ENCODE data around the gene LCE4A.
"Not testable (repeated sequence)": the region's sequence is repeated elsewhere in the genome, so short reads cannot be mapped to it uniquely, and the experiment has no call there.

LCE4A gene

GRCh38 chr1:152707860-152708259 is at the start of gene LCE4A:
Gene LCE4A, plus strand, starts transcription at chr1:152708160. Its CDS starts 916 bp downstream, at chr1:152709076.
- DNase-seq (ENCODE audit: low spot score): no peak

GRCh38 chr1:152658649-152659048 is 49.3 kb upstream of the LCE4A start:
- DNase-seq (ENCODE audit: low spot score): no peak

GRCh38 chr1:152663098-152663497 is 44.9 kb upstream of the LCE4A start, which contains the start of gene LCE2D:
Gene LCE2D, plus strand, starts transcription at chr1:152663380. Its CDS starts 726 bp downstream, at chr1:152664106.
- DNase-seq (ENCODE audit: low spot score): no peak

- not testable (repeated sequence) for DNase-seq (ENCODE audit: low spot score)
Observed at GRCh38 chr1:152666171-152666570, 41.8 kb upstream of the LCE4A start.

GRCh38 chr1:152667648-152668047 is 40.3 kb upstream of the LCE4A start:
- no peak for DNase-seq (ENCODE audit: low spot score)

- no peak for DNase-seq (ENCODE audit: low spot score)
Observed at GRCh38 chr1:152673016-152673415, 34.9 kb upstream of the LCE4A start.

DNA sequence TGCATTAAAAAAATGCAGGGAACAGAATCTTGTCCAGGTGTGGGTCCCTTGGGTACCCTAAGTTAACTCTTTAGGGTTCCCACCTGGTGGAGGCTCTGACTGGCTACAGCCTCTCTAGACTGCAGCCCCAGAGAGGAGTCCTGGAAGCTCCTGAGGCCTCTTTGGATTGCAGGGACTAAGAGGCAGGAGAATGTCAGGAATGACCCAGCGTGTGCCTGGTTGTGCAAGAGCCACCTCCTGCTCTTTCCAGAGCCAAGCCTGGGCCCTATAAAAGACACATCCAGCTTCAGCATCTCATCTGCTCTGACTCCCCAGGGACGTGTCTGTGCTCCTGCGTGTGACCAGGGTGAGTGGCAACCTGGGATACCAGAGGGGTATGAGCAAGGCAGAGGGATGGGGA is 33.0 kb upstream of the LCE4A start, which contains the start of gene LCE2C:
TSS of gene LCE2C (plus strand) at position 297 of the 400 bp plus-strand sequence. CDS start 737 bp downstream, outside the sequence.
- DNase-seq (ENCODE audit: low spot score): not testable (repeated sequence)

DNA sequence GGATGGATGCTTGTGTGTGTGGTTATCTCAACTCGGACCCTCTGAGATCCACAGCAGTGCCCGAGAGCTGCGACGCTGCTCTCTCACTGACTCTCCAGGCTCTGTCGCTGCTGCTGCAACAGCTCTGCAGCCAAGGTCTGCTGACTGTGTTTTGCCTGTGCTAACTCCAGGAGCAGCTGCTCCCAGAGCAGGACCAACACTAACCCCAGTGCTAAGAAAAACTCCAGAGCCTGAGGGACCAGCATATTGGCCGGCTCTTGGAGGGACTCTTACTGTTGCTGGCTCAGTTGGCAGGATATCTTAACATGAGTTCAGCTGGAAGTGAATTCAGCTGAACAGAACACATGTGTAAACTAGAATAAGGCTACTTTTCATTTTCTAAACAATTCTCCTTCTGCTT is 28.5 kb upstream of the LCE4A start:
- DNase-seq (ENCODE audit: low spot score): no peak

DNA sequence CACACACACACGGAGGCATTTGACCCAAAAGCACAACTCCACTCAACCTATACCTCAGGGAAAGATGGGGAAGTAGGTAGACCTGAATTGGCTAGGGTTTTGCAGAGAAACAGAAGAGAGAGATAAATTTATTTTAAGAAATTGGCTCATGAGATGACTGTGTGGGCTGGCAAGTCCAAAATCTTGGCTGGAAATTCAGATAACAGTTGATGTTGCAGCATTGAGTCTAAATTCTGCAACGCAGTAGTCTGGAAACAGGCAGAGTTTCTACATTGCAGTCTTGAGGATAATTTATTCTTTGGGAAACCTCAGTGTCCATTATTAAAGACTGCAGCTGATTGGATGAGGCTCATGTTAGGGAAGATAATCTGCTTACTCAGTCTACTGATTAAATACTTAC is 26.3 kb upstream of the LCE4A start:
- DNase-seq (ENCODE audit: low spot score): no peak

DNA sequence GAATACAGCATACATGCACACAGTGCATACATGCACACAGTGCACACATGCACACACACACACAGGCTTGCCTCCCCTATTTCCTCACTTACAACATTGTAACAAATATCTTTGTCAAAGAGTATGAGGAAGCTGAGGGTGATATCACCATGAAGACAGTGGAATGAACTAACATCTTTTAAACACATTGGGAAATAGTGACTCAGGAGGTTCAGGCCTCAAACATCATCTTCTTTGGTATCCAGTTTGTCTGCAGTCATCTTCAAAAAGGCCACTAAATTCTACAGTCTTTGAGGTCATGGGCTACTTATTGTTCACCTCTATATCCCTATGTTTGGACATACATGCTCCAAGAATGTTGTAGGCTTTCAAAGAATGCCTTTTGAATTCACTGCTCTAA is 24.1 kb upstream of the LCE4A start:
- DNase-seq (ENCODE audit: low spot score): no peak

- not testable (repeated sequence) for DNase-seq (ENCODE audit: low spot score)
Observed at GRCh38 chr1:152685823-152686222, 22.1 kb upstream of the LCE4A start, which contains the start of gene LCE2B. Gene LCE2B, plus strand, starts transcription at chr1:152686123. Its CDS starts 721 bp downstream, at chr1:152686844.

DNA sequence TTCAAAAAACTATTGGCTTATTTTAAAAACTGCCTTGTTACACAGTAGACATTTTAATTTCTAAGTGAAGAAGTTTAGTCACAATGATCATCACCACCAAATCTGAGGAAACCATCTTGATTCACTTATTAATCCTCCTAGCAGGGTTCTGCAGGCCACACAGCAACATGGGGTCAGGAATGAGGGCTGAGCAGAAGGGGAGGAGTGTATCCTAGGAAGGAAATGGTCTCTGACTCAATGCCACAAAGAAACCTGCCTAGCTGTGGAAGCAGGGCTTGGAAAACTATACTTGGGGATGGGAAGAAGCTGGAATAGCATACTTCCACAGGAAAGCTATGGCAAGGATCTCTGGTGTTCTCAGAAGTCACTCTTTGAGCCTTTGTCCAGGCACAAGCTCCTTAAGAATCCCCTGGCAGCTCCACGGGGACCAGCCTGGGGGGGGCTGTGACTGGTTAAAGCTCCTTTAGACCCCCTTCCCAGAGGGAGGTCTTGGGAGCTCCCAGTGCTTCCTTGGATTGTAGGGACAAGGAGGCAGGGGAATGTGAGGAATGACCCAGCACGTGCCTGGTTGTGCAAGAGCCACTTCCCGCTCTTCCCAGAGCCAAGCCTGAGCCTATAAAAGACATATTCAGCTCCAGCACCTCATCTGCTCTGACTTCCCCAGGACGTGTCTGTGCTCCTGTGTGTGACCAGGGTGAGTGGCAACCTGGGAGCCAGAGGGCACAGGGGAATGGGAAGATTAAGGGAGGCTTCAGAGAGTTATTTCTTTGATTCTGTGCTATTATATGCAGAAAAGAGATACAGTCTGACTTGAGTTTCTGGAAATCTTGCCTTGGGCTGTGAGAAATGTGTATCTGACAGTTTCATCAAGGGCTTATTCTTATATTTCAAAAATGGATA is 10.0 kb upstream of the LCE4A start, which contains the start of gene LCE2A:
TSS of gene LCE2A (plus strand) at position 645 of the 900 bp plus-strand sequence. CDS start 557 bp downstream, outside the sequence.
- DNase-seq (ENCODE audit: low spot score): no peak

GRCh38 chr1:152699746-152700145 is 8.2 kb upstream of the LCE4A start:
- no peak for DNase-seq (ENCODE audit: low spot score)

- DNase-seq (ENCODE audit: low spot score): no peak
Observed at GRCh38 chr1:152718238-152718637, 10.3 kb downstream of the LCE4A start.

DNA sequence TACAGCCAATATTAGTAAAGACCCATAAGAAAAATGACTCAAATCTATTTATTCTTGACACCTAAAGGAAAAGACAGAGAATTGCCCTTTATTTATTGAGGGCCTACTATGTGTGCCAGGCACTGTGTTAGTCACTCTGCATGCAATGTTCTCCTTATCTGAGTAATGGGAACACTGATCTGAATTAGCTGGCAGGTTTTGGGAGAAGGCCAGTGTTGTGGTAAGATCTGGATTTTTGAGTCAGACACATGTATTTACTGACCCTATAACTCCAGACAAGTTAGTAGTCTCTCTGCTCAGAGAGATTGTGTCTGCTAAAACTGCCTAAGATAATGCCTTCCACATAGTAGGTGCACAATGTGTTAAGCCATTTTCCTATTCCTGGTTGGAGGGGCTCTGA is 17.3 kb downstream of the LCE4A start:
- no peak for DNase-seq (ENCODE audit: low spot score)

GRCh38 chr1:152728986-152729385 is 21.0 kb downstream of the LCE4A start:
- no peak for DNase-seq (ENCODE audit: low spot score)

GRCh38 chr1:152735648-152736047 is 27.7 kb downstream of the LCE4A start:
- DNase-seq (ENCODE audit: low spot score): no peak

GRCh38 chr1:152737997-152738396 is 30.0 kb downstream of the LCE4A start:
- DNase-seq (ENCODE audit: low spot score): no peak

DNA sequence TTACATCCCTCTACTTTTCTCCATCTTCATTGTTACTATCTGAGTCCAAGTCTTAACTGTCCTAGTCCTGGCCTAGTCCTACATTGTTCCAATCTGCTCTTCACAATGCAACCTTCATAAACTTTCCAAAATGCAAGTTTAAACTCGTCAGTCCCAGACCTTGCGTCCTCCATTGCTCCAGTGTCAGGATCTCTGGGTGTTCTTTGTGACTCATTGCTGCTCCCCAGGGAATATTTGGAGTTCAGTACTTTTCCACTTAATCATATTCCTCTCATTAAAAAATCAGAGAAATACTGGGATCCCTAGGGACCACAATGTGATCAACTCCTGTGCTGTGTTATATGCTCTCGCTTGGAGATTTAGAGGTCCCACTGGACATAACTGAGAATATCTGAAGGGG is 31.9 kb downstream of the LCE4A start:
- DNase-seq (ENCODE audit: low spot score): no peak

DNA sequence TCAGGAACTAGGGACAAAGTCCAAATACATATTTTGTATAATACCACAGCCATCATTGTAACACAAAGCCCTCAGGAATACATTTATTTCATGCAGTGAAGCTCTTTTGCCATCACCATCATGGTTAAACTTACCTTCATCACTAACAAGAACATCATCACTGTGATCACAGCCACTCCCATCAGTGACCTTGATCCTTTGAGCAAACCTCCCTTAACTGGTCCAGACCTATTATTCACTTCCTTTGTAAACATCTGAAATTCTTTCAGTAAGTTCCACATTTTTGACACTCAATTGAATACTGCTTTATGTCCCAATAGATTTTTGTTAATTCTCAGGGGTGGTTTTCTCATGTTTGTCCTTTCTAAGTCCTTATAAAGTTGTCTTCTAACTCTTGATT is 33.7 kb downstream of the LCE4A start:
- DNase-seq (ENCODE audit: low spot score): no peak

- DNase-seq (ENCODE audit: low spot score): no peak
Observed at GRCh38 chr1:152743371-152744145, 35.6 kb downstream of the LCE4A start.

GRCh38 chr1:152745289-152745704 is 37.3 kb downstream of the LCE4A start:
- DNase-seq (ENCODE audit: low spot score): no peak

Measured in CD4-positive, alpha-beta T cell treated with Interleukin-6 at 100 ng/mL for 8 hours (primary cell).